Lower lobe of right lung (tissue), 2 donors: ENCODE measurements around the gene PI4K2A. TPM values are rescaled to one million over a fixed set of nuclear protein-coding genes. Genes with fewer than 3 reads are reported as not detected.

Experiments used
- ATAC-seq, 2 donors: fragments of 200-7000 bp; cut with Tn5 transposase; one replicate each; pipeline ENCODE4 v1.9.1; 2020 to 2022; ENCODE audit warnings: mild to moderate bottlenecking in 2 of 2, moderate library complexity in 2 of 2
- DNase-seq: peaks from one replicate; pipeline ENCODE4 v3.0.0-alpha.2; 2020
- H3K27ac ChIP-seq: fragments of 200-600 bp; one replicate; pipeline ENCODE4 v1.8.0; 2022
- H3K27me3 ChIP-seq: fragments of 200-600 bp; one replicate; pipeline ENCODE4 v1.8.0; 2022; ENCODE audit warnings: low read depth
- H3K36me3 ChIP-seq: fragments of 200-600 bp; one replicate; pipeline ENCODE4 v1.8.0; 2022; ENCODE audit warnings: mild to moderate bottlenecking
- H3K4me1 ChIP-seq: fragments of 200-600 bp; one replicate; pipeline ENCODE4 v1.8.0; 2022
- H3K4me3 ChIP-seq: fragments of 200-600 bp; one replicate; pipeline ENCODE4 v1.8.0; 2022; ENCODE audit warnings: mild to moderate bottlenecking
- H3K9me3 ChIP-seq: fragments of 200-600 bp; one replicate; pipeline ENCODE4 v1.8.0; 2022
- CTCF ChIP-seq: fragments of 200-600 bp; IDR thresholded peaks from one replicate; pipeline ENCODE4 v1.8.0; 2022; ENCODE audit warnings: antibody characterized with exemption, mild to moderate bottlenecking
- intact Hi-C: fragments of 100-400 bp; cut with DNase I; formaldehyde crosslinking; loops from one replicate; pipeline ENCODE4 v1.11.0; 2022
- total RNA-seq: library from RNA; stranded (reverse); fragmentation: NEBNext Ultra II Directional; extraction: Animal tissue kit (Norgen Biotek cat#: 25700); gene quantifications from one replicate; pipeline ENCODE4 v1.2.1, GENCODE V29; 2021
- donor health status: DM: no; HTN: yes; CAD: no; lungs with severe emphysema.

PI4K2A gene
- total RNA-seq, 1 donor from 2014 or later = 29.7 TPM

- H3K4me1 ChIP-seq = peaks cover 39% of the 10 kb centered on the region
- no peak for ATAC-seq
- intact Hi-C loops = no loop called here
- no peak overlapping the region for H3K4me3 ChIP-seq
- no peaks in the 10 kb centered on the region for H3K27me3 ChIP-seq
- no peak for TF ChIP-seq CTCF
- DNase-seq = no peak
- no peak overlapping the region for H3K27ac ChIP-seq
- no peaks in the 10 kb centered on the region for H3K9me3 ChIP-seq
- H3K36me3 ChIP-seq = peaks cover 53% of the 10 kb centered on the region
Measured at GRCh38 chr10:97651773-97652172, 11.3 kb downstream of the PI4K2A start.

GRCh38 chr10:97656777-97657176, 16.3 kb downstream of the PI4K2A start:
- no peaks in the 10 kb centered on the region for H3K9me3 ChIP-seq
- ATAC-seq (no peak), DNase-seq (no peak)
- intact Hi-C loops = no loop called here
- no peak overlapping the region for H3K27ac ChIP-seq
- H3K4me1 ChIP-seq = peaks cover 5% of the 10 kb centered on the region
- no peaks in the 10 kb centered on the region for H3K27me3 ChIP-seq
- no peak overlapping the region for H3K4me3 ChIP-seq
- peaks cover 77% of the 10 kb centered on the region for H3K36me3 ChIP-seq
- no peak for TF ChIP-seq CTCF

DNA sequence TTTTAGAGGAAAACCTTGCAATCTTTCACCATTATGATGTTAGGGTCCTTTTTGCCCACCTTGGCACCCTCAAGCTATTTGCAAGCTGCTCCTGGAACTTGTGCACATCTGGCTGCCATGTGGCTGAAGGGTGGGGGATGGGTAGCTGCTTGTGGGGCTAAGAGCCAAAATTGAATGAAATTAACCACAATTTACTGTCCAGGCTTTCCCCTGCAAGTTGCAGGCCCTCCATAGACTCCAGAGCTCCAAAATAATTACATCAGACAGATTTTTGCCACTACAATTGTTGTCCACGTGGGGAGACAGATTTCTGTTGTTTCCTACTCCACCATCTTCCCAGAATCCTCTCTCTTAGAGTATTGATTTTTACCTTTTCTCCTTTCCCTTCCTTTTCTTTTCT, 19.1 kb downstream of the PI4K2A start:
- no peak overlapping the region for H3K27ac ChIP-seq
- no peak for TF ChIP-seq CTCF
- no peaks in the 10 kb centered on the region for H3K9me3 ChIP-seq
- no peak for DNase-seq
- H3K27me3 ChIP-seq = no peaks in the 10 kb centered on the region
- ATAC-seq = no peak
- no peaks in the 10 kb centered on the region for H3K4me1 ChIP-seq
- H3K36me3 ChIP-seq = peaks cover 78% of the 10 kb centered on the region
- H3K4me3 ChIP-seq = no peak overlapping the region
- intact Hi-C loops = no loop called here

- Histone ChIP-seq H3K4me3 (no peak overlapping the region), H3K36me3 (peaks cover 84% of the 10 kb centered on the region), H3K9me3 (no peaks in the 10 kb centered on the region), H3K27ac (no peak overlapping the region), H3K27me3 (no peaks in the 10 kb centered on the region), H3K4me1 (no peaks in the 10 kb centered on the region)
- DNase-seq (no peak), ATAC-seq (no peak)
- no peak for TF ChIP-seq CTCF
- intact Hi-C loops = no loop called here
Measured at GRCh38 chr10:97664282-97664850, 23.9 kb downstream of the PI4K2A start.

- no peak for TF ChIP-seq CTCF
- Histone ChIP-seq H3K36me3 (peaks cover 96% of the 10 kb centered on the region), H3K4me3 (no peak overlapping the region), H3K27ac (no peak overlapping the region), H3K27me3 (no peaks in the 10 kb centered on the region), H3K9me3 (no peaks in the 10 kb centered on the region), H3K4me1 (no peaks in the 10 kb centered on the region)
- ATAC-seq = no peak
- intact Hi-C loops = no loop called here
- DNase-seq = no peak
Measured at GRCh38 chr10:97666992-97667391, 26.5 kb downstream of the PI4K2A start.

DNA sequence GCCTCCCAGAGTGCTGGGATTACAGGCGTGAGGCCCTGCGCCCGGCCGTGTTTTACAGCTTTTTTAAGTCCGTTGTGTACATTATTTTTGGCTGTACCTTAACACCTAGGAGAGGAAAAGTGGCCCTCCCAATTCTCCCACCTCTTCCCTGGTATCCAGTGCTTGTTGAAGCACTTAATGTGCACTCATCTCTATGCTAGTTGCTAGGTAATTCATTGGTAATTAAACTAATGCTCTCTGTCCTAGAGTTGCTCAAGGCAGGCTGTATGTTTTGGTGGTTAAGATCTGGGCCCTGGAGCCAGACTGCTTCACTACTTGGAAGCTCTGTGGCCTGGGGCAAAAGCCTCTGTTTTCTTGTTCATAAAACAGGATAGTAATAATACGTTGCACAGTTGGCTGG, 27.0 kb downstream of the PI4K2A start:
- no peak for TF ChIP-seq CTCF
- no peak for ATAC-seq
- Histone ChIP-seq H3K27me3 (no peaks in the 10 kb centered on the region), H3K27ac (no peak overlapping the region), H3K4me1 (no peaks in the 10 kb centered on the region), H3K4me3 (no peak overlapping the region), H3K9me3 (no peaks in the 10 kb centered on the region), H3K36me3 (peaks cover 96% of the 10 kb centered on the region)
- intact Hi-C loops = no loop called here
- DNase-seq = no peak
